ENCODE data around the gene WAPL. TPM values are rescaled to one million over a fixed set of nuclear protein-coding genes. Genes with fewer than 3 reads are reported as not detected.

WAPL gene
- total RNA-seq, 2 donors from 2014 or later = 29.6 to 46.8 TPM

- intact Hi-C loops (cut with DNase I) = no loop called here
- H3K4me3 ChIP-seq = no peak overlapping the region
- TF ChIP-seq CTCF (IDR thresholded peaks at IDR 0.05) = no peak
- TF ChIP-seq POLR2AphosphoS5 (IDR thresholded peaks at IDR 0.05) = peak; percentile 5
- H3K27ac ChIP-seq = no peak overlapping the region
- H3K9me3 ChIP-seq = no peaks in the 10 kb centered on the region
- no peak for DNase-seq (ENCODE audit: low spot score)
- 7% methylated on average over 7 of the region's 7 CpGs for WGBS
- no peaks in the 10 kb centered on the region for H3K27me3 ChIP-seq (replicated peaks; ENCODE audit: insufficient read depth)
- H3K36me3 ChIP-seq = no peaks in the 10 kb centered on the region
- no peaks in the 10 kb centered on the region for H3K4me1 ChIP-seq (replicated peaks)
Measured at GRCh38 chr10:86411281-86411841, 110.2 kb downstream of the WAPL start.

GRCh38 chr10:86410542-86411124 lies 111.0 kb downstream of the WAPL start:
- TF ChIP-seq POLR2A (IDR thresholded peaks at IDR 0.05) (no peak), POLR2AphosphoS5 (IDR thresholded peaks at IDR 0.05) (no peak), CTCF (IDR thresholded peaks at IDR 0.05) (no peak)
- no peaks in the 10 kb centered on the region for H3K27me3 ChIP-seq (replicated peaks; ENCODE audit: insufficient read depth)
- H3K36me3 ChIP-seq = no peaks in the 10 kb centered on the region
- H3K4me1 ChIP-seq (replicated peaks) = no peaks in the 10 kb centered on the region
- H3K4me3 ChIP-seq = no peak overlapping the region
- WGBS = 75% methylated on average over 4 of the region's 4 CpGs
- intact Hi-C loops (cut with DNase I) = no loop called here
- no peak for DNase-seq (ENCODE audit: low spot score)
- H3K9me3 ChIP-seq = no peaks in the 10 kb centered on the region
- peak overlapping the region in 1 of 2 donors; percentile 7 for H3K27ac ChIP-seq

- no peak for DNase-seq (ENCODE audit: low spot score)
- no peaks in the 10 kb centered on the region for H3K36me3 ChIP-seq
- no peaks in the 10 kb centered on the region for H3K9me3 ChIP-seq
- H3K27ac ChIP-seq = no peak overlapping the region
- TF ChIP-seq POLR2A (IDR thresholded peaks at IDR 0.05) (no peak), CTCF (IDR thresholded peaks at IDR 0.05) (no peak), POLR2AphosphoS5 (IDR thresholded peaks at IDR 0.05) (no peak)
- no peak overlapping the region for H3K4me3 ChIP-seq
- 79% methylated on average over 1 of the region's 1 CpG for WGBS
- intact Hi-C loops (cut with DNase I) = no loop called here
- no peaks in the 10 kb centered on the region for H3K27me3 ChIP-seq (replicated peaks; ENCODE audit: insufficient read depth)
- no peaks in the 10 kb centered on the region for H3K4me1 ChIP-seq (replicated peaks)
Measured at GRCh38 chr10:86409183-86409582, 112.4 kb downstream of the WAPL start.

- intact Hi-C loops (cut with DNase I) = loop anchor here (5.0 kb wide), 1 partner anchor 119 kb away; the partner anchor contains the start of gene WAPL
- DNase-seq (ENCODE audit: low spot score) = no peak
- H3K4me1 ChIP-seq (replicated peaks) = no peaks in the 10 kb centered on the region
- no peak overlapping the region for H3K27ac ChIP-seq
- H3K4me3 ChIP-seq = no peak overlapping the region
- TF ChIP-seq POLR2AphosphoS5 (IDR thresholded peaks at IDR 0.05) (no peak), POLR2A (IDR thresholded peaks at IDR 0.05) (no peak), CTCF (IDR thresholded peaks at IDR 0.05) (no peak)
- no peaks in the 10 kb centered on the region for H3K36me3 ChIP-seq
- no peaks in the 10 kb centered on the region for H3K9me3 ChIP-seq
- WGBS = 66% methylated on average over 6 of the region's 6 CpGs
- H3K27me3 ChIP-seq (replicated peaks; ENCODE audit: insufficient read depth) = no peaks in the 10 kb centered on the region
Measured at GRCh38 chr10:86403183-86403797, 118.3 kb downstream of the WAPL start.

Data from prostate gland (tissue), 2 donors.